Measurements from ENCODE around the gene CAPN15.
"Not testable (repeated sequence)": the region's sequence is repeated elsewhere in the genome, so short reads cannot be mapped to it uniquely, and the experiment has no call there.

Gene CAPN15

GRCh38 chr16:527015-527903 is at the start of gene CAPN15:
Gene CAPN15 (plus strand): TSS chr16:527712. CDS start chr16:546839, 19,127 bp downstream.
- H3K4me3 ChIP-seq (ENCODE audit: low read depth, low read length): peak within 1 kb of the TSS; percentile 83
- TF ChIP-seq CTCF (IDR thresholded peaks at IDR 0.05; ENCODE audit: low read depth, low read length): no peak

GRCh38 chr16:478287-478686 is 49.2 kb upstream of the CAPN15 start:
- not testable (repeated sequence) for H3K4me3 ChIP-seq (ENCODE audit: low read depth, low read length)

GRCh38 chr16:482468-483185 is 44.9 kb upstream of the CAPN15 start:
- H3K4me3 ChIP-seq (ENCODE audit: low read depth, low read length): no peak overlapping the region

GRCh38 chr16:483341-484075 is 44.0 kb upstream of the CAPN15 start:
- H3K4me3 ChIP-seq (ENCODE audit: low read depth, low read length): no peak overlapping the region
- TF ChIP-seq CTCF (IDR thresholded peaks at IDR 0.05; ENCODE audit: low read depth, low read length): no peak

More at GRCh38 chr16:482468-483185, 44.9 kb upstream of the CAPN15 start:
- TF ChIP-seq CTCF (IDR thresholded peaks at IDR 0.05; ENCODE audit: low read depth, low read length): no peak

GRCh38 chr16:489606-490005 is 37.9 kb upstream of the CAPN15 start:
- no peak for TF ChIP-seq CTCF (IDR thresholded peaks at IDR 0.05; ENCODE audit: low read depth, low read length)
- H3K4me3 ChIP-seq (ENCODE audit: low read depth, low read length): no peak overlapping the region

- no peak overlapping the region for H3K4me3 ChIP-seq (ENCODE audit: low read depth, low read length)
- TF ChIP-seq CTCF (IDR thresholded peaks at IDR 0.05; ENCODE audit: low read depth, low read length): no peak
Measured at GRCh38 chr16:490768-491167, 36.7 kb upstream of the CAPN15 start.

GRCh38 chr16:491220-491919 is 36.1 kb upstream of the CAPN15 start:
- TF ChIP-seq CTCF (IDR thresholded peaks at IDR 0.05; ENCODE audit: low read depth, low read length): no peak
- no peak overlapping the region for H3K4me3 ChIP-seq (ENCODE audit: low read depth, low read length)
